Epithelial cell of proximal tubule (primary cell): Measurements from ENCODE around the gene VSX1. TPM values are rescaled to one million over a fixed set of nuclear protein-coding genes. Genes with fewer than 3 reads are reported as not detected.

Source experiments
- DNase-seq: peaks from one replicate; pipeline ENCODE4 v3.0.0-alpha.2; 2011; ENCODE audit warnings: low read depth
- H3K4me3 ChIP-seq: 2 replicates; pipeline ENCODE4 v1.5.1; 2011; ENCODE audit warnings: low read depth, mild to moderate bottlenecking, low read length
- total RNA-seq: library from RNA; depleted of rRNA; stranded (reverse); fragments of >200 nt; gene quantifications from 2 replicates; pipeline ENCODE4 v1.2.3, GENCODE V29; 2015
- TF ChIP-seq, protein P1 (sequence below): conservative IDR thresholded peaks from 2 replicates; pipeline ENCODE4 v1.5.1; 2012; ENCODE audit warnings: low read depth, mild to moderate bottlenecking, low read length

VSX1 gene
- total RNA-seq, 1 donor from 2014 or later: not detected

DNA sequence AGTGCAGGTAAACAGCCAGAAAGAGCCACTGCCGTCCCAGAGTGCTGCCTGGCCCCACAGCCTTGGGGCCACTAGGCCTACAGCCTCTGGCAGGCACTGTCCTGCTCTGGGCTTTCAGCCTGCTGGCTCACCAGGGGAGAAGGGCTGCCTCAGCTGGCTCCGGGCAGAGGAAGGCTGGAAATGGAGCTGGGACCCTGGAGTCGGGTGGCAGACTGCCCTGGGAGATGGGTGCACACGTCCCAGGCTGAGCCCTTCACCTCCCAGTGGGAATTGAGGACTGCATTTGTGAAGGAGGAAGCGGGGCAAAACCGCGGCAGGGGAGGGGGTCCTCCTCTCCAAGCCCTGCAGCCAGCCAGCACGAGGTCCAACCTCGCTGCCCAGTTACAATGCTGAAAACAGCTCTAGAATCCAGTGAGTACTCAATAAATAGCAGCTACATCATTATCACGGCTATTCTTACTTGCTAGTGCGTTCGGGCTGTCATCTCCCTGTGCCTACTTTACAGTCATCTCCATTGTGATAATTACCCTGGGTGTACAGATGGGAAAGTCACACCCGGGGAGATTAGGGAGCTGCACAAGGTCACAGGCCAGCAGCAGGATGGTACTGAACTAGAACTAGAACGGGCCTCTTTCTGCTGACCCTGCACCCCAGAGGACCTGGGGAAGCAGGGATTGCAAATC, 37.1 kb downstream of the VSX1 start:
- H3K4me3 ChIP-seq: no peak overlapping the region
- no peak for DNase-seq
- TF ChIP-seq, protein P1, sequence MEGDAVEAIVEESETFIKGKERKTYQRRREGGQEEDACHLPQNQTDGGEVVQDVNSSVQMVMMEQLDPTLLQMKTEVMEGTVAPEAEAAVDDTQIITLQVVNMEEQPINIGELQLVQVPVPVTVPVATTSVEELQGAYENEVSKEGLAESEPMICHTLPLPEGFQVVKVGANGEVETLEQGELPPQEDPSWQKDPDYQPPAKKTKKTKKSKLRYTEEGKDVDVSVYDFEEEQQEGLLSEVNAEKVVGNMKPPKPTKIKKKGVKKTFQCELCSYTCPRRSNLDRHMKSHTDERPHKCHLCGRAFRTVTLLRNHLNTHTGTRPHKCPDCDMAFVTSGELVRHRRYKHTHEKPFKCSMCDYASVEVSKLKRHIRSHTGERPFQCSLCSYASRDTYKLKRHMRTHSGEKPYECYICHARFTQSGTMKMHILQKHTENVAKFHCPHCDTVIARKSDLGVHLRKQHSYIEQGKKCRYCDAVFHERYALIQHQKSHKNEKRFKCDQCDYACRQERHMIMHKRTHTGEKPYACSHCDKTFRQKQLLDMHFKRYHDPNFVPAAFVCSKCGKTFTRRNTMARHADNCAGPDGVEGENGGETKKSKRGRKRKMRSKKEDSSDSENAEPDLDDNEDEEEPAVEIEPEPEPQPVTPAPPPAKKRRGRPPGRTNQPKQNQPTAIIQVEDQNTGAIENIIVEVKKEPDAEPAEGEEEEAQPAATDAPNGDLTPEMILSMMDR: no peak

DNA sequence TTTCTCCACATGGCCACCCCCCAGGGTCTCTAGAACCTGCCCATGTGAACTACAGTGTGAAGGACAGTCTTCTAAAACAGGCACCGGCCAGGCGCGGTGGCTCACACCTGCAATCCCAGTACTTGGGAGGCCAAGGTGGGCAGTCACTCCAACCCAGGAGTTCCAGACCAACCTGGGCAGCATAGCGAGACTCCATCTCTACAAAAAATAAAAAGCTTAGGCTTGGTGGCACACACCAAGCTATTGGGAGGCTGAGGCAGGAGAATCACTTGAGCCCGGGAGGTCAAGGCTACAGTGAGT, 37.7 kb downstream of the VSX1 start:
- no peak for DNase-seq
- TF ChIP-seq, protein P1: no peak
- no peak overlapping the region for H3K4me3 ChIP-seq

DNA sequence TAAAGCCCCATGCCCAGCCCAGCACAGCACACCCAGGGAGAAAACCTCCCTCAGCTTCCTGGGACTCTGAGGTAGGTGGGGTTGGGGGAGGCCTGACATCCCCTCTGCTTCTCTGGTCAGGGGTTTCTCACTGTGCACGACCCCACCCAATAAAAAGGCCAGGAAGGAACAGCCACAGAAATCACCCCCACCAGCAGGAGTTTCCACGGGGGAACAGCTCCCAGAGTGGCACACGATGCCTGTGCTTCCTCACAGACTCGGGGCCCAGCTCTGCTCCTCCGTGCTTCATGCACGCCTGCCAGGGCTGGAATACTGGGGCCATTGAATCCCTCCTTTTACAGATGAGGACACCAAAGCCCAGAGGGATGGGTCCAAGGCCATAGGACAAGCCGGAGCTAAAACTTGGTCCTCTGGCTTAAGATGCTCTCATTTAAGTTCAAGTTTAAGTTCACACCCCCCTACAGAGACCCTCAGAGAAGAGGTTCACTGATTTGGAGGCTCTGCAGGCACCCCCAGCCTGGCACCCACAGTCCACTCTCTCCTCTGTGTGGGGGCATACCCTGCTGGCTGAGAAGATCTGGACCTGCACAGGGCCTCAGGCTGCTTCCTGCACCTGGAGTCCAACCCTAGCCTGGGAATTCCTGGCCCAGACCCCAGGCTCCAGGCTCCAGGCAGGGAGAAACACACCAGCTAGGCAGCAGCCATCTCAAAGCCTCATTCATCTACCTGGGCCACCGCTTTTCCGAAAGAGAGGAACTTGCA, 38.3 kb downstream of the VSX1 start:
- H3K4me3 ChIP-seq: no peak overlapping the region
- TF ChIP-seq, protein P1: no peak
- no peak for DNase-seq

- H3K4me3 ChIP-seq: no peak overlapping the region
- TF ChIP-seq, protein P1: no peak
- no peak for DNase-seq
These were observed 39.1 kb downstream of the VSX1 start for GRCh38 chr20:25042531-25043498.

GRCh38 chr20:25041813-25042530, 40.0 kb downstream of the VSX1 start:
- TF ChIP-seq, protein P1: no peak

DNA sequence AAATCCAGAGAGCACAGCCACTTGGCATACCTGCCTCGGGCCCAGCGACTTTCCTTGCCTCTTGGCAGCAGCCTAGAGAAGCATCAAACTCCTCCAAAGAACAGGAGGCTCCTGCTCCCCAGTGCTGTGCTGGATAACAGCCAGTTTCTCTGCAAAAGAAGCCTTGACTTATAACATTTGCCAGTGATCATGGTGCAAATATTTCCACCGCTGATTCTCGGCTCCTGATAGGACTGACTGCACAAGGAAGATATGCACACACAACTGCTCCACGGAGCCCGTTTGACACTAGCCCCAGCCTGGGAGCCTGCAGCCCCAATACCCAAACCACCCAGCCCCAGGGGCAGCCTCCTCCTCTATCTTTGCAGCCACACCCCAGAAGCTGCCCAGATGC, 41.5 kb downstream of the VSX1 start:
- TF ChIP-seq, protein P1: no peak
- no peak overlapping the region for H3K4me3 ChIP-seq
- no peak for DNase-seq

More at GRCh38 chr20:25041813-25042530, 40.0 kb downstream of the VSX1 start:
- no peak for DNase-seq
- no peak overlapping the region for H3K4me3 ChIP-seq
